GM18519 (cell line): ENCODE results near the gene SCUBE3.

Experiments
- ATAC-seq: cut with Tn5 transposase; IDR thresholded peaks from one replicate; pipeline ENCODE4 v1.9.1; 2021; ENCODE audit warnings: mild to moderate bottlenecking, moderate library complexity; ENCODE audit not compliant: unreplicated experiment, low FRiP score

The SCUBE3 gene

DNA sequence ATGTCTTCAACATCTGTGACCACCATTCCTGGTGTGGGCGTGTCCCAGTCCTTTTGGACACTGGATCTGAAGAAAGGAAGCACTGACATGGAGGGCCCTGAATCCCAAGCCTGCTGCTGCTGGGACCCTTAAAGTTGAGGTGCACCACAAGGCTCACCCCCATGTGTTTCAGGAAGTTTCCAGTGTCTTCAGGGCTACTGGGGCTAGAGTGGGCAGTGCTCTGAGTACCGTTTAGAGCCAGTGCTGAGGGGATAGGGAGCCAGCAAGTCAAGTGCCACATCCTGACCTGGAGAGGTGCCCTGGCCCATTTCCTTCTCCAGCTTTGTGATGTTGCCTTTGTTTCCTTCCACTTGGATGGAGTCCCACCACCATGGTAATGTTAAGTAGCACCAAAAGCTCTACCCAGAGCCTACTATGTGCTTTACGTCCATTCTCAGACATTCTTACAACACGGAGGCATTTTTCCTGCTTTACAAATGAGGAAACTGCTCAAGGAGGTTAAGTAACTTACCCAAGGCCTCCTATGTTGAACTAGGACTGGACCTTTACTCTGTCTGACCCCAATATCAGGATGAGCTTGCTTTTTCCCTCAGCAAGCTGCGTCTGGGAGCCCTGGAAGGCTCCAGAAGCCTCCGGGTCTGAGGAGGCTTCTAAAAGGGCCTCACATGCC is 83.3 kb downstream of the SCUBE3 start:
- ATAC-seq = no peak

DNA sequence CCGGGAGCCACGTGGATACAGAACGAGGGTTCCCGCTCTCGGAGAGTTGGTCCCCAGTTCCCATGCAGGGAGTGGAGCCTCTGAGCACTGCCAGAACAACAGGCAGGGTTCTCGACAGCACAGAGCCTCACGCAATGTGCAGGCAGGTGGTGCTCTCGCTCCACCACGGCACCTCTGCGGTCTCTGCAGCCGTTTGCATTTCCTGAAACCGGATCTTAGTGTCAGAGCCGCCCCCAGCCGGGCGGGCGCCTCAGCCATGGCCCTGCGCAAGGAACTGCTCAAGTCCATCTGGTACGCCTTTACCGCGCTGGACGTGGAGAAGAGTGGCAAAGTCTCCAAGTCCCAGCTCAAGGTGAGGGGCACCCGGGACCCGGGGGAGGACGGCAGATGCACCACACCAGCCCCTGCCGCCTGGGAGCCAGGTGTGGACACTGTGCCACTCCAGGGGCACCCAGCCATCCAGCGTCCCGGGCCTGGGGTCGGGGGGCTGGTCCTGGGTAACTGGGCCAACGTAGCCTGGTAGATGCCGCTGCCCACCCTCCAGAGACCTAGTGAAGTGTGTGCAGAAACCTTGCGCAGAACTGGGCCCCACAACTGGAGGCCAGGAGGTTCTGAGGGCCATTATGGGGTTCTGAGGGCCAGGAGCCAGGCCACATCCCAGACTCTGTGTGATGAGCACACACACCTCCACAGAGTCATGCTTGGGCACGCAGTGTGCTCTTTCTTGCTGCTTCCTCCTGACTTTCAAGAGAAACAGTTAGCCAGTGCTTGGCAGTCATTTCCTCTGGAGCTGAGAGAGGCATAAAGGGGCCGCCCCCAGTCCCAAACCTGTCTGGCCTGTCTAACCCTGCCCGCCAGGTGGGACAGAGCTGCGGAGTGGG is 84.1 kb downstream of the SCUBE3 start, which contains the start of gene DEF6:
Gene DEF6, plus strand, starts transcription at position 218 of the 881 bp plus-strand sequence. Its CDS starts 39 bp downstream, at position 257.
- ATAC-seq = peak; percentile 63

- no peak for ATAC-seq
Measured at GRCh38 chr6:35298625-35299140, 84.9 kb downstream of the SCUBE3 start.

GRCh38 chr6:35299674-35300073 is 85.9 kb downstream of the SCUBE3 start:
- no peak for ATAC-seq

- ATAC-seq = no peak
Measured at GRCh38 chr6:35300848-35301247, 87.1 kb downstream of the SCUBE3 start.
